ENCODE data around the gene TDRD7.

DNA sequence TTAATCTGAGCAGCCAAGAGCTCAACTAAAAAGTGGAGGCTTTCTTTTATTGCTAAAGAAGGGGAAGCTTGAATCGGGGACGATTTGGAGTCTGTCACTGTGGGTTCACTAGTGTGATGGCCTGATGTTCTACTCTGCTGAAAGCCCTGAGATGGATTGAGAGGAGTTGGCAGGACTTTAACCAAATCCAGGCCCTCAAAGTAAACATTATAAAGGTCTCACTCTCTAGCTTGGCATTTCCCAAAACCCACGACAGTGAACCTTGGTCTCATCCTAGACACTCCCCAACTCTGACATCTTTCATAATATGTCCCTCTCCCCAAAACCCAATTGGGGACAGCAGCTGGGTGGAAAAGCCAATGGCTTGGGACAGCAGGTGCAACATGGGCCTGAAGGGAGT is 122.3 kb downstream of the TDRD7 start:
- TF ChIP-seq EZH2 (IDR thresholded peaks at IDR 0.05; ENCODE audit: borderline replicate concordance, low read length) = no peak
- TF ChIP-seq, protein P1, sequence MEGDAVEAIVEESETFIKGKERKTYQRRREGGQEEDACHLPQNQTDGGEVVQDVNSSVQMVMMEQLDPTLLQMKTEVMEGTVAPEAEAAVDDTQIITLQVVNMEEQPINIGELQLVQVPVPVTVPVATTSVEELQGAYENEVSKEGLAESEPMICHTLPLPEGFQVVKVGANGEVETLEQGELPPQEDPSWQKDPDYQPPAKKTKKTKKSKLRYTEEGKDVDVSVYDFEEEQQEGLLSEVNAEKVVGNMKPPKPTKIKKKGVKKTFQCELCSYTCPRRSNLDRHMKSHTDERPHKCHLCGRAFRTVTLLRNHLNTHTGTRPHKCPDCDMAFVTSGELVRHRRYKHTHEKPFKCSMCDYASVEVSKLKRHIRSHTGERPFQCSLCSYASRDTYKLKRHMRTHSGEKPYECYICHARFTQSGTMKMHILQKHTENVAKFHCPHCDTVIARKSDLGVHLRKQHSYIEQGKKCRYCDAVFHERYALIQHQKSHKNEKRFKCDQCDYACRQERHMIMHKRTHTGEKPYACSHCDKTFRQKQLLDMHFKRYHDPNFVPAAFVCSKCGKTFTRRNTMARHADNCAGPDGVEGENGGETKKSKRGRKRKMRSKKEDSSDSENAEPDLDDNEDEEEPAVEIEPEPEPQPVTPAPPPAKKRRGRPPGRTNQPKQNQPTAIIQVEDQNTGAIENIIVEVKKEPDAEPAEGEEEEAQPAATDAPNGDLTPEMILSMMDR (conservative IDR thresholded peaks at IDR 0.05 in 1 of 2, IDR thresholded peaks at IDR 0.05 in 1 of 2; ENCODE audit: extremely low read depth in 1 of 2, insufficient read depth in 1 of 2, low read depth in 1 of 2, low read length in 2 of 2) = no peak

All from mammary epithelial cell (primary cell).